Spleen (tissue), 7 donors: Measurements from ENCODE around the gene VANGL1.

Experiments
- CTCF ChIP-seq, 11 experiments: fragments of 200-600 bp in 7 of 11; fragments of 450-650 bp in 4 of 11; sonication (generic) in 4 of 11; IDR thresholded peaks in 8 of 11; conservative IDR thresholded peaks in 3 of 11; 1 replicate in 7 of 11; 2 replicates in 4 of 11; pipeline versions ENCODE4 v1.4.0 to v1.8.0; 2016 to 2021; ENCODE audit warnings: antibody characterized with exemption in 11 of 11, inconsistent platforms in 4 of 11, mild to moderate bottlenecking in 1 of 11
- POLR2AphosphoS5 ChIP-seq, 3 donors: sonication (generic); formaldehyde crosslinking; IDR thresholded peaks; one replicate each; pipeline ENCODE4 v1.5.1; 2017; ENCODE audit warnings: antibody characterized with exemption in 3 of 3
- donor health status: DM: no; HTN: no; CAD: no; lungs with moderate emphysema.
- donor health status: DM: no; HTN: no; CAD: no.
- donor health status: DM: no; HTN: no; CAD: no.

DNA sequence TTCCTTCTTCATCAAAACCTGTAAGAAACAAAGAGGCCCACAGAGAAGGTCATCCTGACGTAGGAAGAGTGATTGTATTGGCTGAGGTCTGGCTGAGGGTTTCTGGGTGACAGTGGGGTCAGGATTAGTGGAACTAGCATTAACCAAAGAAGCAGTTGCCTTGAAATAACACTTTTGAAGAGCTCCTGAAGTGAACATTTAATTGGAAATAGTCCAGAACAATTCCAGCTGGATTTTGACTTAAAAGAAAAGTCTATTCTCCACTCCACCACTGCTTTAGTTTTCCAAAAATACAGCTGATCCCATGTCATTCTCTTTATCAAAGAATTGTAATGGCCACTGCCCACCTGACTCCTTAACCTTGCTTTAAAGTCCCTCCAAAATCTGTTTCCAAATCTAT lies 99.0 kb downstream of the VANGL1 start:
- no peak for TF ChIP-seq POLR2AphosphoS5 (IDR thresholded peaks at IDR 0.05)
- no peak for TF ChIP-seq CTCF (IDR thresholded peaks at IDR 0.05 in 8 of 11, conservative IDR thresholded peaks at IDR 0.05 in 3 of 11)
